HG03025 (cell line): ENCODE measurements around the gene SAPCD1.

ENCODE experiments used
- ATAC-seq: cut with Tn5 transposase; IDR thresholded peaks from one replicate; pipeline ENCODE4 v1.9.1; 2021; ENCODE audit warnings: mild to moderate bottlenecking, moderate library complexity; ENCODE audit not compliant: unreplicated experiment, low FRiP score

The SAPCD1 gene

GRCh38 chr6:31762356-31762755 is at the start of gene SAPCD1:
Gene SAPCD1, plus strand, starts transcription at chr6:31762656. Its CDS starts 399 bp downstream, at chr6:31763055.
- ATAC-seq = no peak

- ATAC-seq = no peak
Measured at GRCh38 chr6:31713465-31713864, 49.0 kb upstream of the SAPCD1 start.

DNA sequence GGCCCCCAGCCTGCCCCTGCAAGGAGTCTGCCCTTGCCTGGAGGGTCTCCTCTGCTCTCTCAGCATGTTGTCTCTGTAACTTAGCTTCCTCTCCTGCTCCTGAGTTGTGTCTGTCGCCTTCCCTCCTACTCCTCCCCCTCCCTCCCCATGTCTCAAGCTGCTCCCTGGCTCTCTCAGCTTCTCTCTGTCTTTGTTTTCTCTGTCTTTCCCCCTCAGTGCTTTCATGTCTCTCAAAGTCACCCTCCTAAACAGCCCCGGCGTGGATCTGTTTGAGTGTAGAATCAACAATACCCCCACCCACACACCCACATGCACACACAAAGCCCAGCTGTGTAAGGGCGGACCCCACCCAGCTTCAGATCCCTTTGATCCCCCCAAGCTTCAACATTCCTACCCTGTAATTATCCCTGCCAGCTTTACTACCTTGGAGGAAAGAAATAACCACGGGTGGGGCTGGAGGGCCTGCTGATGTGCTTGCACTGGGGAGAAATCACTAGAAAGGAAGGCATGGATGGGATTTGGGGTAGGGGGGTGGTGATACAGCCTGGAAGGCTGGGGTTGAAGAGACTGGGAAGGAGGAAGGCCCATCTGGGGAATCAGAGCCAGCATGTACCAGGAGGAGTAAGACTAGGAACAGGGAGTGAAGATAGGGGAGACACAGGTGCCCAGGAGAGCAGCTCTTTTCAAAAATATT is 48.3 kb upstream of the SAPCD1 start:
- ATAC-seq = no peak

DNA sequence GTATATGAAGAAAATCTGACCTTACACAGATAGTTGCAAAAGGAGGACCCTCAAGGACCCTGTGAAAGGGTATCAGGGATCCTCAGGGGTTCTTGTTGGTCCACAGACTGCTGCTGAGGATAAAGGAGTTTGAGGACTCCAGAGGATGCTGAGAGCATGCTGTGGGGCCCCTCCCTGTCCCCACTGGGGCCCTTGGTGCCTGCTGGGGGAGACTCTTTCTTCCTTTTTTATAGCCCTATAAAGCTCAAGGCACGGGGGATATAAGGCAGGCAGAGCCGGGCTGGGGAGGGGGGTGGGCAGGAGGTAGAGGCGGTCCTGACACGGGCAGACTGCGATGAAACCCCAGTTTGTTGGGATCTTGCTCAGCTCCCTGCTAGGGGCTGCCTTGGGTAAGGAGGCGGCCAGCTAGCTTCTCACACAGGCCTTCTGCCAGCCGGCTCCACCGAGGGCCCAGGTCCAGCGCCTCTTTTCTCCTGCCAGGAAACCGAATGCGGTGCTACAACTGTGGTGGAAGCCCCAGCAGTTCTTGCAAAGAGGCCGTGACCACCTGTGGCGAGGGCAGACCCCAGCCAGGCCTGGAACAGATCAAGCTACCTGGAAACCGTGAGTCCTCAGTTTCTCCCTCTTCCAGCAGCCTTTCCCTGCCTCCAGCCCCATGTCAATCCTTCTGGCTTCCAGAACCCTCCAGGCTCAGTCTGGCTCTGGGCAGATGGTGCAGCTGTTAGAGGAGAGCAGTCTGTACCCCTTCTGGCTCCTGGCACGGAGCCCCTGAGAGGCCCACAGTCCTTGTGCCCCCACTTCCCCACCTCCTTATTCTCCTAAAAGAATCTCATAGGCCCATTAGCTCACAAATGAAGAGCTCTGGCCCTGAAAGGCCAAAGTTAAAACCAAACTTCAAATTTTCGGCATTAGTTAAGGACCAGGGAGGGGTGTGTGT is 47.2 kb upstream of the SAPCD1 start, which contains the start of gene LY6G6D:
Gene LY6G6D, plus strand, starts transcription at position 327 of the 937 bp plus-strand sequence. Its CDS starts 8 bp downstream, at position 335.
- no peak for ATAC-seq

- no peak for ATAC-seq
Measured at GRCh38 chr6:31717499-31718222, 44.8 kb upstream of the SAPCD1 start.

- ATAC-seq = no peak
Measured at GRCh38 chr6:31718265-31718664, 44.2 kb upstream of the SAPCD1 start.

DNA sequence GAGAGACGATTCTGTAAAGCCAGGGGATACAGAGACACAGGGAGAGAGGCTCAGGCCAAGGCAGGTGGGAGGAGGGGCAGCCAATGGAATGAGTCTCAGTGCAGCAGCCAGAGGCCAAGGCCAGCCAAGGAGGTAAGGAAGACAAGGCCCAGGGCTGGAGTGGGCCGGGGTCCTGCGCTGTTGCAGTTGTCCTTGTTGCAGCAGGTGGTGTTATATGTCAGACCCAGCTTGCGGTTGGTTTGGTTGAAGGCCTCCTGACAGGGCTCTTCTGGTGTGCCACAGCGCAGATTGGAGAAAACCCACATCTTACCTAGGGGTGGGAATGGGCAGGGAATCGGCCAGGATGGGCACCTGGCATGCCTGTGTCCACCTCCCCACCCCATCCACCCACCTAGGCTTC is 43.5 kb upstream of the SAPCD1 start:
- no peak for ATAC-seq

DNA sequence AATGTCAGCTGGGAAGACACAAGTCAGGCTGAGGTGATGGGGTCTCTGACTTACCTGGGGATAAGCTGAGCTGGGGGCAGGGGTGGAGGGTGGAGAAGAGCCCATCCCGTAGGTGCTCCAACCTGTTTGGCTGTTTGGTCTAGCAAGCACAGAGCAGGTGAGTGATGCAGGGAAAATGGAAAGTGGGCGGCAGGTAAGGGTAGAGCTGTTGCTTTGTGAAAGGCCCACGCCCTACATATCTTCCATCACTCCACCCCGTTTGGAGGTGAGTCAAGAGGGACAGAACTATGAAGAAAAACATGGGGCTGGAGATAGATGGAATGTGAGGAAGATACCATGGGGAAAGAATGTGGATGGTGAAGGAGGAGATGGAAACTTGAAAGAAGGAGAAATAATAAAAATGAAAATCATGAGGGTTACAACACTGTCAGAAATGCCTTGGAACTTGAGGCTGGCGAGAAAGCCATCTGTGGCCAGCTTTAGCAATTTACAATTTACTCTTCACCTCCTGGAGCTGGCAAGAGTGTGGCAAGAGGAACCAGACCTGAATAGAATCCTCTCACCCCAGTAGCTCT is 42.2 kb upstream of the SAPCD1 start:
- no peak for ATAC-seq

DNA sequence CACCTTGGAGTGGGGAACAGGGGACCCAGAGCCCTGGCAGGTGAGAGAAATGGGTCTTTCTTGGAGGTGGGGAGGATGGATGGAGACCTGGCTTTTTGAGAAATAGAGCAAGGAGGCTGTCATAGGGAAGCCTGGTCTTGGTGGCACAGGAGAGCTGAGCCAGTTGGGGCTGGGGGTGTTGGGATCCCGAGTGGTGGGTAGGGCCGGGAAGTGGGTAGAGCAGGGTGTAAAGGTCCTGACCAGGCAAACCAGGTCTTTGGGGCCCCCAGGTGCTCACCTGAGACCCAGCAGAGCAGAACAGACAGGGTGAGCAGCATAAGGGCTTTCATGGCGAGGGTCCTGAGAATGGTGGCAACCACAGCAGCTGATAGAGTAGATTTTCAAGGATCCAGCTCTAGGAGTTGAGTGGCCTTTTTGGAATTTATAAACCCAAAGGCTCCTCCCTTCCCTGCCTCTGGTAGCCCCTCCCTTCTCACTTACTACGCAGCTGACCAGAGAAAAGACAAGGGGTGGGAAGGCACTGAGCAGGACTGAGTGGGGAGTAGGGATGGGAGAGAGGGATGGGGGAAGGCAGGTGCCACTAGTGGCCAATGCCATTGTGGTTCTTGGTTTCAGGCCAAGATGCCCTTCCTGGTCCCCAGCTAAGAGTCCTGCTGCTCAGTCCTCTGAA is 41.0 kb upstream of the SAPCD1 start, which contains the start of gene LY6G6C:
Gene LY6G6C, minus strand, starts transcription at position 396 of the 670 bp plus-strand sequence. Its CDS starts 67 bp downstream, at position 329.
- ATAC-seq = no peak

DNA sequence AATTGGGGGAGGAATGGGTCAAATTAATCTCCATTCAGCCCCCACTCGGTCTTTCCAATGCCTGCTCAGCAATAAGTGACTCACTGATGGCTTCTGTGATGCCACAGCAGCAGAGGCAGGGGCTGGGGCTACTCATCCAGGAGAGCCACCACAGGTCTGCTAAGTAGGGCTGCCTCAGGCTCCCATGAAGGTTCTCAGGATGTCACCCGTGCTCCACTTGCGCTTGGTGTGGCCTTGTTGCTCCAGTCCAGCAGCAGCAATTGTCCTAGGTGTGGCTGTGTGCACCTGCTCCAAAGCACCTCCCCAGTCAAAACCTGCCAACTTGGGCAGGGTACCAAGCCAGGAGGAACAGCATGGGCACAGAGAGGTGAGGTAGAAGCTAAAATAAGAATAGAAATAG is 40.3 kb upstream of the SAPCD1 start:
- no peak for ATAC-seq

DNA sequence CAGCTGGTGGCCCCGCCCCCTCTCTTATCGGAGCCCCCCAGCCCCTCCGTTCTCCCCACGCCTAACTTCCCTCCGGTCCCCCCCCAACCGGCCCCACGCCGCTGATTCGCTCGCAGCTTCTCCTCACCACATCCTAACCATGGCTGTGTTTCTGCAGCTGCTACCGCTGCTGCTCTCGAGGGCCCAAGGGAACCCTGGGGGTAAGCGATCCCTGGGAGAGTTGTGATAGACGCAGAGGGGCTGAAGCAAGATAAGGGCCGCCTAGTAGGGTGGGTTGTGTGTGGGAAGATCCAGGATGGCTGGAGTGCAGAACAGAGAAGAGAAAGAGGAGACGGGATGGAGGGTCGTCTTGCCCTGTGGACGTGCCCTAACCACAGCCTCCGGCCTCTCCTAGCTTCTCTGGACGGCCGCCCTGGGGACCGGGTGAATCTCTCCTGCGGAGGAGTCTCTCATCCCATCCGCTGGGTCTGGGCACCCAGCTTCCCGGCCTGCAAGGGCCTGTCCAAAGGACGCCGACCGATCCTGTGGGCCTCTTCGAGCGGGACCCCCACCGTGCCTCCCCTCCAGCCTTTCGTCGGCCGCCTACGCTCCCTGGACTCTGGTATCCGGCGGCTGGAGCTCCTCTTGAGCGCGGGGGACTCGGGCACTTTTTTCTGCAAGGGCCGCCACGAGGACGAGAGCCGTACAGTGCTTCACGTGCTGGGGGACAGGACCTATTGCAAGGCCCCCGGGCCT is 39.0 kb upstream of the SAPCD1 start, which contains the start of gene MPIG6B:
Gene MPIG6B, plus strand, starts transcription at position 129 of the 735 bp plus-strand sequence. Its CDS starts 11 bp downstream, at position 140.
- ATAC-seq = no peak

GRCh38 chr6:31723980-31724691 is 38.3 kb upstream of the SAPCD1 start:
- ATAC-seq = no peak

- ATAC-seq = no peak
Measured at GRCh38 chr6:31725502-31726350, 36.7 kb upstream of the SAPCD1 start.

DNA sequence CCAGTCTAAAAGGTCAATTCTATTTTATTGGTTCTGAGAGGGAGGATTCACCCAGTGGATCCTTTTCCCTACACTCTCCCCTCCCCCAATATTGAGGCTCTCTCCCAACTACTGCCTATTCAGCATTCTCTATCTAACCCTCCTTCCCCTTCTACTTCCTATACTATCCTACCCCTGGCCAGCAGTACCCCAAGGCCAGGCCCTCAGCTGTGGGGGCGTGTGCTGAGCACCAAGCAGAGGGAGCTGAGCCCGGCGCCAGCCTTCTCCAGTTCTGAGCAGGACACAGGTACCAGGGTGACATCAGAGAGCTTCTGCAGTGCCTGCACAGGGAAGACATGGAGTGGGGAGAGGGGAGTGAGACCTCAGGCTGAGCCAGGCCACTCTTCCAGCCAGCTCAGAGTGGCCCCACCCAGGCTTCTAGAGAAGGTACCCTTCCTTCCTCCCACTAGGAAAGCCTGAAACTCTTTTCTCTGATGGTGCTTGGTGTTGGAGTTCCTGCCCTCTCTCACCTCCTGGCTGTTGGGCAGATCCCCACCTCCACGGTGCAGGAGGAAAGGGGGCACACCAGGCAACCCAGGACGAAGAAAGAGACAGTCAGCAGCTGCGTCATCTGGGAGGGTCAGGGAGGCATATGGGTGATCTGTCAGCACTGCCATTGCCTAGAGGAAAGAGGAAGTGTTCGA is 35.3 kb upstream of the SAPCD1 start:
- no peak for ATAC-seq

DNA sequence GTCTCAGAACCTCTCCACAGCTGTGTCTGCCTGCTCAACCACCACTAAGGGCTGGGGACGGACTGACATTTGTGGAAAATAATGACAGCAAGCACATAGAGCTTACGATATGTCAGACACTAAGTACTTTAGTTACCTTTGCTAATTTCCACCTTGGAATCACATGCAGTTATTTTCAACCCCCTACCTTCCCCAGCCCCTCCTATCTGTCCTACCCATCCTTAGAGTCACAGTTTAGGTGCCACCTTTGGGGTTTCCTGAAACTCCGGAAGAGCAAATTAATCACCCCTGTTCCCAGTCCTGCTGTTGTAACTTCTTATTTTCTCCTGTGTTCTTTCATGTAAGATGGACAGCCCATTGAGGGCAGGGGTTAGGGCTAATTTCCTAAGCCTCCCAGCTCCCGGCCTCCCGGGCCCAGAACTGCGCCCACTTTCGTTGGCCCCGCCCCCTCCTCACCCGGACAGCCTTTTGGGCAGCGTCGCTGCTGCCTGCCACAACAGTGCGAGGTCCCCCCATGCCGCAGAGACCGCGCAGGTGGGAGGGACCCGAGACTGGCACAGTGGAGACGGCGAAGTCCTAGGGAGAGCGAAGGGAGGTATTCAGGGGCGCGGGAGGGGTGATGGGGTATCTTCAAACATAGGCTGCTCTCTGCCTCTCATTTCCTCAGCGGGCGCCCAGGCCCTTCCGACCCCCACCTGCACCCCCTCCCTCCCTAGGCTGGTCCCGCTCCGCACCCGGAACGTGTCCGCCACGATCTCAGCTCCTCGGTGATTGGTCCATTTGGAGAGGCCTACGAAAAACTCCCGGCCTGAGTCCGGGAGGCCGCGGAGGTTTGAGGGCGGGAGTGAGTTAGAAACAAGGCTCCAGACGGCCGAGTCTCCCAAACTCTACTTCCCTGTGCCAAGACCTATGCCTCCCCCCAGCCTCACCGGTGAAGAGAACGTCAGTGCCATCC is 34.5 kb upstream of the SAPCD1 start:
- ATAC-seq = no peak
